Fibroblast of villous mesenchyme (primary cell): ENCODE measurements around the gene GPR18. TPM values are rescaled to one million over a fixed set of nuclear protein-coding genes. Genes with fewer than 3 reads are reported as not detected.
A peak's percentile ranks its signal among the peaks of the same experiment; 100 is the strongest.

Experiments used
- DNase-seq: peaks from one replicate; pipeline ENCODE4 v3.0.0-alpha.2; 2010; ENCODE audit warnings: low read depth
- H3K4me3 ChIP-seq: 2 replicates; pipeline ENCODE4 v1.5.1; 2011; ENCODE audit warnings: low read depth, mild to moderate bottlenecking, low read length
- total RNA-seq: library from RNA; depleted of rRNA; stranded (reverse); fragments of >200 nt; gene quantifications from 2 replicates; pipeline ENCODE4 v1.2.3, GENCODE V29; 2012
- TF ChIP-seq, protein P1 (sequence below): IDR thresholded peaks from 2 replicates; pipeline ENCODE4 v1.5.1; 2012; ENCODE audit warnings: low read depth, mild to moderate bottlenecking, low read length; ENCODE audit not compliant: insufficient read depth

The GPR18 gene, protein sequence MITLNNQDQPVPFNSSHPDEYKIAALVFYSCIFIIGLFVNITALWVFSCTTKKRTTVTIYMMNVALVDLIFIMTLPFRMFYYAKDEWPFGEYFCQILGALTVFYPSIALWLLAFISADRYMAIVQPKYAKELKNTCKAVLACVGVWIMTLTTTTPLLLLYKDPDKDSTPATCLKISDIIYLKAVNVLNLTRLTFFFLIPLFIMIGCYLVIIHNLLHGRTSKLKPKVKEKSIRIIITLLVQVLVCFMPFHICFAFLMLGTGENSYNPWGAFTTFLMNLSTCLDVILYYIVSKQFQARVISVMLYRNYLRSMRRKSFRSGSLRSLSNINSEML
- total RNA-seq = not detected in 2 replicates

DNA sequence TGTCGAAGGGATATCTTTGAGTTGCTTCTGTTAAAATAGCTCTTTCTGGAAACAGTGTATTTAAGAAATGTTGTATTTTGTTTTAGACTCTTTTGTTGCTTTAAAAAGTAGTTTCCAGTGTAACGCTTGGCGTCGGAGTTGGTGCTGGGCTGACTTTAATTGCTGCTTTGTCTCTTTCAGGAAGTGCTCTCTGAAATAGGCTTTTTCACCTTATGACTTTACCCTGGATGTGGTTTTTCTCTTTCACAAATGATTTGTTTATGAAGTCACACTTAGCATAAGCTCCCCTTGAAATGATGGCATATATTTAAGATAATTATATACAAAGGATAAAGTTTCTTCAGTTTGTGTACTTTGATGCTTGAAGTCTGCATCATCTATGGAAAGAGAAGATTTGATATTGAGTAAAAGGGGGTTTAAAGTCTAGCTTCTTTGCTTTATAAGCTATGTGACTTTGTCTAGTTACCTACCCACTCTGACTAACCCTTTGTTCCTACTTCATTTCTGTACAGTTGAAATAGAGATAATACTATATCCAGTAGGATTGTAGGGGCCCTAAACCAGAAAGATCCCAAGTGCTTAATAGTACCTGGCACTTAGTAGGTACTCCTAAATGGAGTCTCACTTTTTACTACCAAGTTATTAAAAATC, at the start of gene GPR18:
Gene GPR18, minus strand, starts transcription at position 170 of the 651 bp plus-strand sequence. CDS start 2,507 bp downstream, outside the sequence.
- no peak for DNase-seq
- TF ChIP-seq, protein P1, sequence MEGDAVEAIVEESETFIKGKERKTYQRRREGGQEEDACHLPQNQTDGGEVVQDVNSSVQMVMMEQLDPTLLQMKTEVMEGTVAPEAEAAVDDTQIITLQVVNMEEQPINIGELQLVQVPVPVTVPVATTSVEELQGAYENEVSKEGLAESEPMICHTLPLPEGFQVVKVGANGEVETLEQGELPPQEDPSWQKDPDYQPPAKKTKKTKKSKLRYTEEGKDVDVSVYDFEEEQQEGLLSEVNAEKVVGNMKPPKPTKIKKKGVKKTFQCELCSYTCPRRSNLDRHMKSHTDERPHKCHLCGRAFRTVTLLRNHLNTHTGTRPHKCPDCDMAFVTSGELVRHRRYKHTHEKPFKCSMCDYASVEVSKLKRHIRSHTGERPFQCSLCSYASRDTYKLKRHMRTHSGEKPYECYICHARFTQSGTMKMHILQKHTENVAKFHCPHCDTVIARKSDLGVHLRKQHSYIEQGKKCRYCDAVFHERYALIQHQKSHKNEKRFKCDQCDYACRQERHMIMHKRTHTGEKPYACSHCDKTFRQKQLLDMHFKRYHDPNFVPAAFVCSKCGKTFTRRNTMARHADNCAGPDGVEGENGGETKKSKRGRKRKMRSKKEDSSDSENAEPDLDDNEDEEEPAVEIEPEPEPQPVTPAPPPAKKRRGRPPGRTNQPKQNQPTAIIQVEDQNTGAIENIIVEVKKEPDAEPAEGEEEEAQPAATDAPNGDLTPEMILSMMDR = no peak

DNA sequence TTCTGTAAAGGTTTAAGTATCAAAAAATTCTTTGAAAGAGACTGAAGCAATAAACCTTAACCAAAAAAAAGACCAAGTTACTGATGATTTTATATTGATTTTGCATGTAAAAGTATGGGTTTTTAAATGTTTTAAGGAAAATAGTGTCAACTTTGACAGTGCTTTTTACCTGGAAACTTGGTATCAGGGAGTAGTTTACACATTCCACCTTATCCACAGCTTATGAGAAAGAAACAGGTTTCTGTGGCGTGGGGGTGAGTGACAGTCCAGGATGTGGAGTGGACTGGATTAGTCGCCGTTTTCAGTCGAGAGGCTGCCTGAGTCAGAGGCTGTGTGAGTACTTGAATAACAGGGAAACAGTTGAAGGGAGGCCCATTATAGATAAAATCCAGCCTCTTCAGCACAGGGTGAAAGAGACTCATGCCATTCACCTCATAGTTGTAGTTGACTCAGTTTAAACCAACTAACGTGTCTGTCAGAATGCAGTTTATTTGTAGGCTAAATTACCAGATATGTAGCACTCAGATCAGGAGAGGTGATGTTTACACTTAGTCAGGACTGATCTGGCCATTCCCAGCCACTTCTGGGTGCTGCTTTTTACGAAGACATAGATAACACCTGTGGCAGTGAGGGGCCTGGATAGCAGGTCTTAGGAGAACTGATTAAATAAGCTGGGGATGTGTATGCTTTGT, 49.6 kb upstream of the GPR18 start:
- TF ChIP-seq, protein P1 = no peak
- peak; percentile 78 for DNase-seq
- H3K4me3 ChIP-seq = no peak overlapping the region

More for the DNA sequence above, at the start of gene GPR18:
- H3K4me3 ChIP-seq = no peak within 1 kb of the TSS

DNA sequence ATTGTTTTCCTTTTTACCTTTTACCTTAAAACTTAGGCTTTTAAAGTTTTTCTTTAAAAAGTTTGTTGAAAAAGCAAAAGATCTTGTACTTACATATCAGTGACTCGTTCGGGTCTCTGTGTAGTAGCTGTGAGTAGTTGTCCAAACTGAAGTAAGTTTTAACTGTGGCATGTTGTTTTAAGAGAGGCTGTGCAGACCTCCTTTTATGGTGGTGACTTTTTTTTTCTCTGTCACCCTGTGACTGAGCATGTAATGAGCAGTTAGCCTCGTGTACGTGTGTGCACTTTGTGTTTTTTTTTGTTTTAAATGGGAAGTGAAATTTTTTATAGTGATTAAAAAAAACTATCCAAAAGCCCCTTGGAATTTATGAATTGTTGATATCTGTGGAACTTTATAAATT, 49.1 kb upstream of the GPR18 start, which contains the start of gene GPR183:
Gene GPR183, minus strand, starts transcription at position 153 of the 400 bp plus-strand sequence. CDS start 11,254 bp downstream, outside the sequence.
- TF ChIP-seq, protein P1 = no peak
- H3K4me3 ChIP-seq = peak within 1 kb of the TSS; percentile 39
- DNase-seq = peak; percentile 74

DNA sequence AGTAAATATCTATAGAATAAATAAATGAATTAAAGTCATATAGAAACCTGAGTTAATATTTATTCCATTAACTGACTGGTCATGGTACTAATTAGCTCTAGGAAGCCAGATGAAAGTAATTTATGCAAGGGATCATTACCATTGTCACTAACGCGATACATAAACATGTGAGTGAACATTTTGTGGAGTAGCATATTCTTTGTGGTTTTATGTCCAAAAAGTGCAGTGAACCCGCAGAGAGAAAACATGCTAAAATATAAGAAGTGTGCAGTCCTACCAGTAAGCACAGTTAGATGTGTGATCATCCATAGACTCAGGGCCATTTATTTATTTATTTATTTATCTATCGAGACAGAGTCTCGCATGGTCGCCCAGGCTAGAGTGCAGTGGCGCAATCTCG, 47.4 kb upstream of the GPR18 start:
- TF ChIP-seq, protein P1 = no peak
- DNase-seq = no peak
- H3K4me3 ChIP-seq = peak overlapping the region; percentile 15

DNA sequence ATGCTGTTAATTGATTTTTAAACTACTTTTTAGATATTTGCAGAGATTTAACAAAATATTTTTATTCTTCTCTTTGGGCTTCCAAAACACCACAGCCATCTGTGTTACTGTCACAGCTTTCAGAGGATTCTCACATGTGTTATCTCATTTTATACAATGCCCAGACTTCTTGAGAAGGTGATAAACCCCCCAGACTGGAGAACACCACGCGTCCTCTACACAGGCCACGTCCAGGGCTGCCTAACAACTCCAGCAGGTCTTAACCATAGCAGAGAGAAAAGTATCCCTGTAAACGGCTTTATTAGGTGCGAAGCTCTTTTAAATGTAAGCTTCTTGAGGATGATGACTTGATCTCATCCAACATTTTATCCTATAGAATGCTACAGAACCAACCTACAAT, 47.0 kb upstream of the GPR18 start:
- no peak overlapping the region for H3K4me3 ChIP-seq
- DNase-seq = no peak
- TF ChIP-seq, protein P1 = no peak

DNA sequence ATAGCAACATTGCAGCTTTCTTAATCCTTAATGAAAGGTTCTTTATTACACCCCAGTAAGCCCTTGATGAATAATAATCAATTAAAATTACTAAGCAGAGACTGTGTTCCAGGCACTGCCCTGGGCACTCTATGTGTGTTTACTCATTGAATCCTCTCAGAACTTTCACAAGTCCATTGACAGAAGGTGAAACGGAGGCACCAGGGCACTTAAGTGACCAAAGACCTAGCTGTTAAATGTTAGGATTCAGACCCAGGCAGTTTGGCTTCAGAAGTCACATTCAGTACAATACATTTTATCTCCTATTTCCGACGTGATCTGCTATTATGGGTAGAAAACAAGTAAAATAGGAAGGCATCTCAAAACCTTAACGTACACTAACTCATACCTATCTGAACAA, 46.4 kb upstream of the GPR18 start:
- no peak for DNase-seq
- TF ChIP-seq, protein P1 = no peak

More for the DNA sequence above, 46.4 kb upstream of the GPR18 start:
- H3K4me3 ChIP-seq = no peak overlapping the region
